GM12892 (cell line): ENCODE measurements around the gene INTS2.

Experiments used
- POLR2AphosphoS5 ChIP-seq: IDR thresholded peaks from 2 replicates; pipeline ENCODE4 v1.6.1; 2011; ENCODE audit warnings: low read depth, low read length, control low read depth
- TAF1 ChIP-seq: IDR thresholded peaks from 2 replicates; pipeline ENCODE4 v1.6.1; 2011; ENCODE audit warnings: low read depth, mild to moderate bottlenecking, control low read depth, low read length, borderline replicate concordance

DNA sequence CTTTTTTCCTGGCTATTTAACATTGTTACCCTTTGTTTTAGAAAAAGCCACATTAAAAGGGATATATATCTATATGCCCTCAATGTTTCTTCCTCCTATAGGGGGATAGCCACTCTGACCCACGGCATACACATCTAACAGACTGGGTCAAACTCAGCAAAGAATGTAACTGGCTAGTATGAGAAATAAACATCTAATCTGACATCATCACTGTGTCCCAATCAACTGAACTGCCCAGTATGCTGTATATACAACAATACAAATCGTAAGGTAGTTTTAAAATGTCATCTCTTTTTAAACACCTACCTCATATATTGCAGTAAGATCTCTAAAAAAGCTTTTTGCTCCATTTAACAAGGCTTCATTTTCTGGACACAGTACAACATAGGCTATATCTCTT is 39.9 kb upstream of the INTS2 start:
- TF ChIP-seq POLR2AphosphoS5 (no peak), TAF1 (no peak)
